Stimulated activated CD4-positive, alpha-beta T cell treated with anti-CD3 and anti-CD28 coated beads, Interleukin-15, amount 100 ng/mL, for 48 hours (primary cell): ENCODE results near the gene INPP5E.

Experiments used
- DNase-seq, 2 donors: peaks; one replicate each; pipeline ENCODE4 v3.0.0-alpha.2; 2020; ENCODE audit warnings: low read depth in 2 of 2

Gene INPP5E

GRCh38 chr9:136405481-136405880 lies 34.2 kb downstream of the INPP5E start:
- DNase-seq: no peak

GRCh38 chr9:136404801-136405136 lies 34.9 kb downstream of the INPP5E start:
- DNase-seq: no peak

GRCh38 chr9:136403915-136404800 lies 35.5 kb downstream of the INPP5E start:
- DNase-seq: peak in 1 of 2 donors; percentile 42

GRCh38 chr9:136403538-136403914 lies 36.1 kb downstream of the INPP5E start:
- DNase-seq: peak; percentile 61 to 67

- no peak for DNase-seq
Observed at GRCh38 chr9:136402067-136402466, 37.6 kb downstream of the INPP5E start.

- no peak for DNase-seq
Observed at GRCh38 chr9:136401173-136401922, 38.3 kb downstream of the INPP5E start.

- DNase-seq: peak; percentile 75 to 83
Observed at GRCh38 chr9:136400038-136400834, 39.4 kb downstream of the INPP5E start, which contains the start of gene SNAPC4. Gene SNAPC4, minus strand, starts transcription at chr9:136400170. Its CDS starts 1,742 bp downstream, at chr9:136398428.

- no peak for DNase-seq
Observed at GRCh38 chr9:136399176-136400037, 40.2 kb downstream of the INPP5E start.

GRCh38 chr9:136398286-136398685 lies 41.4 kb downstream of the INPP5E start:
- DNase-seq: no peak

- no peak for DNase-seq
Observed at GRCh38 chr9:136397643-136398042, 42.0 kb downstream of the INPP5E start.

- DNase-seq: no peak
Observed at GRCh38 chr9:136396219-136396515, 43.5 kb downstream of the INPP5E start.

GRCh38 chr9:136395345-136396218 lies 44.1 kb downstream of the INPP5E start:
- DNase-seq: no peak

- no peak for DNase-seq
Observed at GRCh38 chr9:136395020-136395340, 44.7 kb downstream of the INPP5E start.

GRCh38 chr9:136394312-136395019 lies 45.2 kb downstream of the INPP5E start:
- DNase-seq: no peak

GRCh38 chr9:136393531-136393930 lies 46.1 kb downstream of the INPP5E start:
- DNase-seq: no peak

- no peak for DNase-seq
Observed at GRCh38 chr9:136392538-136393449, 46.9 kb downstream of the INPP5E start.

- no peak for DNase-seq
Observed at GRCh38 chr9:136391737-136392537, 47.7 kb downstream of the INPP5E start.

- no peak for DNase-seq
Observed at GRCh38 chr9:136389396-136389795, 50.2 kb downstream of the INPP5E start.
